Activated naive CD4-positive, alpha-beta T cell treated with anti-CD3 and anti-CD28 coated beads, Interleukin-2, amount 50 U/mL, for 24 hours (primary cell): ENCODE measurements around the gene C1orf21.

Experiments
- H3K27ac Mint-ChIP-seq: one replicate; pipeline ENCODE4 v1.8.0; 2021; ENCODE audit warnings: mild to moderate bottlenecking, mixed read lengths
- H3K27me3 Mint-ChIP-seq: one replicate; pipeline ENCODE4 v1.8.0; 2021; ENCODE audit warnings: mixed read lengths
- H3K36me3 Mint-ChIP-seq: one replicate; pipeline ENCODE4 v1.8.0; 2021; ENCODE audit warnings: mixed read lengths
- H3K4me1 Mint-ChIP-seq: one replicate; pipeline ENCODE4 v1.8.0; 2021; ENCODE audit warnings: mixed read lengths
- H3K4me3 Mint-ChIP-seq: one replicate; pipeline ENCODE4 v1.8.0; 2021; ENCODE audit warnings: mild to moderate bottlenecking, mixed read lengths
- H3K9me3 Mint-ChIP-seq: one replicate; pipeline ENCODE4 v1.8.0; 2021; ENCODE audit warnings: mixed read lengths

C1orf21 gene

GRCh38 chr1:184472136-184472535 lies 85.3 kb downstream of the C1orf21 start:
- Mint-ChIP-seq H3K9me3 (peaks cover 5% of the 10 kb centered on the region), H3K27ac (no peak overlapping the region), H3K27me3 (peaks cover 4% of the 10 kb centered on the region)

DNA sequence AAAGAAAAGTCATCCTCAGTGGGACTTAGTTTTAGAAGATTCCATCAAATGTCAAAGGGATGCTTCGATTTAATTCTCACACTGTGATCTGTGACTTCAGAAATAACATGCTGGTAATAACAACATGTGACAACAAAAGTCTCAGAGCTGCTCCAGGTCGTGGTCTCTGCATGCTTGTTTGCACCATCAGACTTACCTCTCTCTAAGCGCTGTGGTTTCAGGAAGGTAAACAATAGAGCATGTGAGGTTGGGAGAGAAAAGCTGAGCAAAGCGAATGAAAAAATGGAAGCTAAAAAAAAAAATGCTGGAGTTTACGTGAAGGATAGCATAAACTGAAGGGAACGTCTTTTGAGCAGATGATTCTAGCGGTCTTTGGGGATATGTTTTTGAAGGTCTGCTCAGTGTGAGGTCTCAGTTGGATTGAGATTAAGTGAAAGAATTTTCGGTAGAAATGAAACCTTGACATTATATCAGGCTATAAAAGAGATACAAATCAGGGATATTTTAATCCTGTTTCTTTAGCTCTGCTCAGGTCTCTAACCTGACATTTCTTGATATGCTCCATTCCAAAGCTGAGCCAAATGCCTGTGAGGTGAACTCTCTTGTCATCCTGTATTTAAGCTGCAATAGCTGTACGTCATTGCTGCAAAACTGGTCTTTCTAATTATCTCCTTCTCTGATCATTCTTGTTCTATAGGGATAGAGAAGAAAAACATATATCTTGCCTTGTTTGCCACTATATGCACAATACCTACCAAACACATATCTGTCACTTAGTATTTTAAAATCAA lies 86.5 kb downstream of the C1orf21 start:
- Mint-ChIP-seq H3K4me1 (no peaks in the 10 kb centered on the region), H3K36me3 (no peaks in the 10 kb centered on the region), H3K27ac (no peak overlapping the region), H3K27me3 (peaks cover 2% of the 10 kb centered on the region), H3K4me3 (no peak overlapping the region), H3K9me3 (peaks cover 5% of the 10 kb centered on the region)

More at GRCh38 chr1:184472136-184472535, 85.3 kb downstream of the C1orf21 start:
- H3K36me3 Mint-ChIP-seq: no peaks in the 10 kb centered on the region
- H3K4me3 Mint-ChIP-seq: no peak overlapping the region
- H3K4me1 Mint-ChIP-seq: no peaks in the 10 kb centered on the region

DNA sequence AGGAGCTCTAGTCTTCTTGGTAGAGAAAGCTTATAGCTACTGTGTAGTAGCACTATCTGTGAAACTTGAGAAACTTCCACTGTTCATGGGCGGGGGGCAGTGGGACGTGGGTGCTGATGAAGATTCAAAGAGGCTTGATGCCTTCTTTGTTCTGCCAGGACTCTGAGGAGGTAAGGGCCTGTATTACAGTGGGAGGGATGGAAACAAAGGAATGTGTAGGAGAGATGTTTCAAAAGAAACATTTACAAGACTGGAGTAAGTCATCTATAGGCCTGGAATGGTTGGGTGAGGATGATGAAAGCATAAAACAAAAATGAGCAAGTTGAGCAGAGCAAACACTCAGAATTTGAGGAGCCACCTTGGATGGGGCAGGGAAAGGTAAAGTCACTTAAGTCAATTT lies 89.4 kb downstream of the C1orf21 start:
- H3K4me1 Mint-ChIP-seq: no peaks in the 10 kb centered on the region
- no peak overlapping the region for H3K4me3 Mint-ChIP-seq
- peaks cover 5% of the 10 kb centered on the region for H3K9me3 Mint-ChIP-seq
- no peak overlapping the region for H3K27ac Mint-ChIP-seq
- H3K36me3 Mint-ChIP-seq: no peaks in the 10 kb centered on the region
- H3K27me3 Mint-ChIP-seq: peaks cover 2% of the 10 kb centered on the region

DNA sequence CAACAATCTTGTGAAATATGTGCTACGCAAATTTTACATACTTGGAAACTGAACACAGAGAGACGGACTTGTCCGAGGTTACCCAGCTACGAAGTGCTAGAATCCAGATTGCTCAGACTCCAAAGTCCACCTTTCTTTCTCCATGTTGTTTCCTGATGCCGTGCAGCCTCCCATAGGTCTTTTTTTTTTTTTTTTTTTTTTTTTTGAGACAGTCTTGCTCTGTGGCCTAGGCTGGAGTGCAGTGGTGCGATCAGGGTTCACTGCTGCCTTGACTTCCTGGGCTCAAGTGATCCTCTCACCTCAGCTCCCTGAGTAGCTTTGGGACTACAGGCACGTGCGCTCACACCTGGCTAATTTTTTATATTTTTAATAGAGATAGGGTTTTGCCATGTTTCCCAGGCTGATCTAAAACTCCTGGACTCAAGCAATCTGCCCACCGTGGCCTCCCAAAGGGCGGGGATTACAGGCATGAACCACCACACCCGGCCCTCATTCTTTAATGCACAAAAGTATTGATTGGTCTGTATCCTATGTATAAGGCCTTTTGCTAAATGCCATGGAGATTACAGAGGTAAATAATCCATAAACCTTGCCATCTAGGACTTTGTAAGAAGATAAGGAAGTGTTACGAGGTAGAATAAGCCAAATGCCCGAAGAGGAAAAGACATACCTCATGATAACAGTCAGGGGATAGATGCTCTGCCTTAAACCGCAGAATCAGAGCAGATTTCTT lies 92.8 kb downstream of the C1orf21 start:
- peaks cover 2% of the 10 kb centered on the region for H3K27me3 Mint-ChIP-seq
- peaks cover 5% of the 10 kb centered on the region for H3K9me3 Mint-ChIP-seq
- no peak overlapping the region for H3K27ac Mint-ChIP-seq
- no peaks in the 10 kb centered on the region for H3K4me1 Mint-ChIP-seq
- H3K4me3 Mint-ChIP-seq: no peak overlapping the region
- no peaks in the 10 kb centered on the region for H3K36me3 Mint-ChIP-seq

DNA sequence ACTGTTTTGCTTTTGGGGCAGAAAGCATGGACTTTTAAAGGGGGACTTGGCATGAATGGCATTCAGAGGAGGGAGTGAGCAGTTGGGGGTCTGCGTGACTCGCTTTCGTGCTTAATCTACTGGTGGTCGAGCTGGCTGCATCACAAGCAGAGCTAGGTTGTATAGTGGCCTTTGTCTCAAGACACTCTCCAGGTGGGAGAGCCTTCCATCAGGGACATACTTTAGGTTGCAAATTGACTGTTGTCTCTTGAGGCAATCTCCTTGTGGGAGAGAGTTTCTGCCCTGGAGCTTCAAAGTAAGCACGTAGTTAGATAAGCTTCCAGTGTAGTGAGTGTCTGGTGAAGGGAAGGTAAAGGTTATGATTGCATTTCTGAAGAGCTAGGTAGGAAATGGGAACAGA lies 93.9 kb downstream of the C1orf21 start:
- H3K36me3 Mint-ChIP-seq: no peaks in the 10 kb centered on the region
- H3K27ac Mint-ChIP-seq: no peak overlapping the region
- H3K9me3 Mint-ChIP-seq: no peaks in the 10 kb centered on the region

DNA sequence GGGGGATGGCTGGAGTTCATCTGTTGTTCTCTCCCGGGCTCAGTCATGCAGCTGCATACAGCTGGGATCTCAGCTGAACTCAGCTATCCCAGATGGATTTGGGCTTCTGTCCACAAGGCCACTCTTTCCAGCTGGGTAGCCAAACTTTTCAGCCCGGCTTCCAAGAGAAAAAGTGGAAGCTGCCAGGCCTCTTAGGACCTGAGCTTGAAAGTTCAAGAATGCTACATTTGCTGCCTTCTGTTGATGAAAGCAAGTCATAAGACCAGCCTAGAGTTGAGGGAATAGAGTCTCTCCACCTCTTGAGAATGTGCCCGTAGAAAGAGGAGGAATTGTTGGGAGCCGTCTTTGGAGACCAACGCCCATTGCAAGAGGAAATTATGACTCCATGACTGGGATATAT lies 95.3 kb downstream of the C1orf21 start:
- Mint-ChIP-seq H3K36me3 (no peaks in the 10 kb centered on the region), H3K27ac (no peak overlapping the region), H3K4me1 (no peaks in the 10 kb centered on the region), H3K4me3 (no peak overlapping the region), H3K27me3 (peaks cover 2% of the 10 kb centered on the region), H3K9me3 (no peaks in the 10 kb centered on the region)

More for the DNA sequence above, 93.9 kb downstream of the C1orf21 start:
- Mint-ChIP-seq H3K4me1 (no peaks in the 10 kb centered on the region), H3K27me3 (peaks cover 2% of the 10 kb centered on the region), H3K4me3 (no peak overlapping the region)

DNA sequence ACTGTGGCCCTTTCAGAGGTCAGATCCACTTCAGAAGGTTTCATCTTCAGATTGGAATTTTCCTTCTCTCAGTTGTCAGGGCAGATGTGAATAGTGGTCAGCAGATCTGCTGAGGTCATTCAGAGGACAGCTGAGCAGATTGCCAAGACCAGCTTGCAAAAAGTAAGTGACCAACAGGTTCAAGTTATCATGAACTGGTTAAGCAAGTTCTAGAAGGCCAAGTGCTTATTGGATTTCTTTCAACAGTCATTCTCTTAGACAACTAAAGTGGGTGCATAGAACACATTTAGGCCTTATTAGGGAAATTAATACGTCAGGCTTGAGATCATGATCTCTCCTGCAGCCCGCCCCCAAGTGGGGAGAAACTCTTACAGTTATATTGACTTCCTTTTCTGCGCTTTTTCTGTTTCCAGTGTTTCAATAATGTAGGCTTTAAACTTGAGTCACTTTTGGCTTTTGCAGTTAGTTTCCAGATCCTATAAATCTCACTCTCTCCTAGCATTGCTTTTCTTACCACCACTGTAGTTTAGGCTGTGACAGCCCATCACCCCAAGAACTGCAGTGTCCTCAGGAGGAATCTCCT lies 96.4 kb downstream of the C1orf21 start:
- Mint-ChIP-seq H3K36me3 (no peaks in the 10 kb centered on the region), H3K9me3 (no peaks in the 10 kb centered on the region), H3K4me3 (no peak overlapping the region), H3K4me1 (no peaks in the 10 kb centered on the region), H3K27me3 (peaks cover 2% of the 10 kb centered on the region), H3K27ac (no peak overlapping the region)

DNA sequence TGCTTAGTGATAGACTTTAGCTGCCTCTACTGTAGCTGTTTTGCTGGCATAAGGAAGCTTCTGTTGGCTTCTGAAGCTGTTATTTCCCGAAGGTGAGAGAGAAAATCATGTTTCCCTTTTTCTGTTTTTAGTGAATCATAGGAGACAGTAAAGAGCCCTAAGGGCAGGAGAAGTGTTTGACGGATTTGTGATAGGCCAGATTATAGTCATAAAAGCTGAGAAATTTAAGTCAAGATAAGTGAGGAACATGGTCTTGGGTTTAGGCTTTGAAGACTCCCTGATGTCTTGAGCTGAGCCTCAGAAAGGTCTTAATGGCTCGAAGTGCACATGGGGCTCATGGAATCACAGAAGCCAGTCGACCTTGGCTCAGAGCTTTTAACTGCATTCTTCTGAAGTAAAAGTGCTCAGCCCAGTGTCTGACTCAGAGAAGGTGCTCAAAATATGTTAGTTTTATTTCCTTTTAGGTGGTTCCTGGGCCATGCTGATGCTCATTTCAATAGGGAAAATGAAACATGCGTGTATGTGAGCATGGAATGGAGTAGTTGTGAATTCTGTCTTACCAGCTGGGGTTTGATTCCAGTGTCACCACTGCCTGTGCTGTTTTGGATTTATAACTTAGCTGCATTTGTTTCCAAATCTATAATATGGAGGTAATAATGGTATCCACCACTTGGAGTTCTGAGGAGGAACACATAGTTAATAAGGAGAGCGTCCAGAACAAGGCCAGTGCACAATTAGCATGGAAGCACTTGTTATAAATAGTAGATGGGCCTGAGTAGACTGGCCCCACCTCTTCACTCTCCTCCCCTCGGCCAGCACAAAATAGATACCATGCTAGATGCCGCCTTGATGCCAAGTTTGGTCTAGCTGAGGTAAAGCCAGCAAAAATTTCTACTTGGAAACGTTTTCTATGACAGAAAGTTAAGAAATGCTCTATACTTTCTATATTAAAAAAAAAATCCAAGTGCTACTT lies 99.2 kb downstream of the C1orf21 start:
- Mint-ChIP-seq H3K4me1 (no peaks in the 10 kb centered on the region), H3K27ac (no peak overlapping the region), H3K4me3 (no peak overlapping the region), H3K9me3 (no peaks in the 10 kb centered on the region), H3K27me3 (peaks cover 2% of the 10 kb centered on the region), H3K36me3 (no peaks in the 10 kb centered on the region)

GRCh38 chr1:184486761-184487445 lies 100.1 kb downstream of the C1orf21 start:
- Mint-ChIP-seq H3K27me3 (peaks cover 2% of the 10 kb centered on the region), H3K9me3 (no peaks in the 10 kb centered on the region), H3K4me1 (peaks cover 3% of the 10 kb centered on the region), H3K27ac (no peak overlapping the region), H3K4me3 (no peak overlapping the region), H3K36me3 (no peaks in the 10 kb centered on the region)

DNA sequence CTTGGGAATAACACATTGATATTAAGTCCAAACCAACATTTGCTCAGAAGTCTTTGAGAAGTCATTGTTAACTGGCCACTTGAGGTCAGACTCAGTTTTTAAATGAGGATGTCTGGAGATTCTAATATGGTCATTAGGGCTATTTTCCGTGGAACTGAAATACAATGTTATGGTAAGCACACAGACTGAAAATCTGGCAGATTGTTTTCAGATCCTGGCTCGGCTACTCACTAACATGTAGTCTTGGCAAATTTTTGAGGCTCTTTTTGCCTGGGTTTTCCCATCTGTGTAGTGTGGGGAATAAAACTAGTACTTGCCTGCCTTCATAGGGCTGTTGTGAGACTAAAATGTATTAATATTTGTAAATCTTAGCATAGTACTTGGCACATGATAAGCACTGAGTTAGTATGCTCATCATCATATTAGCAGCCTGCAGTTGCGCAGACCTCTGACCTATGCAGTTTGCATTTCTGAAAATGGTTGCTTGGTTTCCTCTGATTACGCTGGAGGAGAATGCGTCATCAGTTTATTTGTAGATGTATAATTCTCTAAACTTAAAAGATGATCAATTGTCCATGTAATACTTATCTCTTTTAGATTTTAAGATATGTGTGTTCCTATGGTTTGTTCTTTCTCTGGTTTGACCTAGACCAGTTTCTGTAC lies 100.8 kb downstream of the C1orf21 start:
- Mint-ChIP-seq H3K4me1 (peaks cover 11% of the 10 kb centered on the region), H3K27me3 (peaks cover 2% of the 10 kb centered on the region), H3K36me3 (no peaks in the 10 kb centered on the region), H3K9me3 (no peaks in the 10 kb centered on the region), H3K4me3 (no peak overlapping the region), H3K27ac (no peak overlapping the region)

DNA sequence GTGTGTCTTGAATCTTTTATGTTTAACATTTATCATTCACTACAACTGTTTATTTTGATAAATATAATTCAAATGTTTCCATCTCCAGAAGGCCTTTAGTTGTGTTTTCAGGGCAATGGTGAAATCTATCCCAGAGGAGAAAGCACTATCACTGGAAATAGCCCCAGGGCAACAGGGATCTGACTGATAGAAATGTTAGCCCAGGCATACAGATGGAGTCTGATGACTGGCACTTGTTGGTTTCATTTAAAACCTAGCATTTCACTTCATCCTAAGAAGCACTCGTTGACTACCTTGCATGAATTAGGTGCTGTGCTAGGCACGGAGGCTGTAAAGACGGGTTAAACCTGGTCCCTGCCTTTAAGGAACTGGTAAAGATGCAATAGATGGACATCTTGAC lies 103.1 kb downstream of the C1orf21 start:
- Mint-ChIP-seq H3K4me3 (no peak overlapping the region), H3K27me3 (peaks cover 2% of the 10 kb centered on the region), H3K36me3 (no peaks in the 10 kb centered on the region), H3K27ac (peak overlapping the region; percentile 1), H3K4me1 (peaks cover 12% of the 10 kb centered on the region), H3K9me3 (no peaks in the 10 kb centered on the region)

- Mint-ChIP-seq H3K9me3 (no peaks in the 10 kb centered on the region), H3K36me3 (no peaks in the 10 kb centered on the region), H3K27me3 (no peaks in the 10 kb centered on the region), H3K27ac (no peak overlapping the region), H3K4me3 (no peak overlapping the region), H3K4me1 (peaks cover 12% of the 10 kb centered on the region)
These were observed 105.7 kb downstream of the C1orf21 start for GRCh38 chr1:184492536-184492935.

DNA sequence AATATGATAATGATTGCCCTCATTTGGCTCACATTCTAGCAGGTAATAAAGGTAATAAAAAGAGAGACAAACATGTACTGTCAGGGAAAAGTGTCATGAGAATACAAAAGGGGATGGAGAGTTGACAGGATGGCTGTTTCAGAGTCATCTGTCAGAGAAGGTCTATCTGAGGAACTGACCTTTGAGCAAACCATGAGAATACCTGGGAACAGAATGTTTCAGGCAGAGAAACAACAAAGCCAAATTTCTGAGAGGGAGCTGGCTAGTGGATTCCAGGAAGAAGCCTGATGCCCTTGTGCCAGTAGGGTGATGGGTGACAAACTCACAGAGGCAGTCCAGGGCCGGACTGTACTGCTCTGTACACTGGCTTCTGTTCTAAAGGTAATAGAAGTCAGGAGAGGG lies 107.2 kb downstream of the C1orf21 start:
- no peaks in the 10 kb centered on the region for H3K9me3 Mint-ChIP-seq
- no peak overlapping the region for H3K27ac Mint-ChIP-seq
- no peaks in the 10 kb centered on the region for H3K27me3 Mint-ChIP-seq
- peaks cover 12% of the 10 kb centered on the region for H3K4me1 Mint-ChIP-seq
- no peaks in the 10 kb centered on the region for H3K36me3 Mint-ChIP-seq
- H3K4me3 Mint-ChIP-seq: no peak overlapping the region

DNA sequence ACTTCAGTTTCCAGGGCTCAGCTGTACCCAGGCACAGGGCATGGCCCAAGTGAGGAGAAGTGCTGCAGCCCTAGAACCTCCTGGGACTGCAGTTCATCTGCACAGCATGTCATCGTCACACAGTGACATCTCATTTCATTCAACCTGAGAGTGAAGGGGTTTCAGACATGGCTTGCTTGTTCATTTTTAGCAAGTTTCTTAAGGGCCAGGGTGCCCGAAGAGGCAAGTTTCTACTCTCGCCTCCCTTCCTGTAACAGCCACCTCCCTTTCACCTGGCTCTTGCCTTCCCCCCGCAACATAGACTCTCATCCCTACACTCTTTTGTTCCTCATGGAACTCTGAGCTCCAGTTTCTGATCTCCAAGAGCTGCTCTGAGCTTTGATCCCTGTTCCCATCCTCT lies 108.1 kb downstream of the C1orf21 start:
- no peaks in the 10 kb centered on the region for H3K27me3 Mint-ChIP-seq
- no peaks in the 10 kb centered on the region for H3K36me3 Mint-ChIP-seq
- H3K4me3 Mint-ChIP-seq: no peak overlapping the region
- H3K4me1 Mint-ChIP-seq: peaks cover 12% of the 10 kb centered on the region
- no peak overlapping the region for H3K27ac Mint-ChIP-seq
- H3K9me3 Mint-ChIP-seq: no peaks in the 10 kb centered on the region
